ENCODE measurements around the gene TMEM121B. TPM values are rescaled to one million over a fixed set of nuclear protein-coding genes. Genes with fewer than 3 reads are reported as not detected.

Gene TMEM121B
- total RNA-seq, 2 donors from 2014 or later, result 0.07 TPM

DNA sequence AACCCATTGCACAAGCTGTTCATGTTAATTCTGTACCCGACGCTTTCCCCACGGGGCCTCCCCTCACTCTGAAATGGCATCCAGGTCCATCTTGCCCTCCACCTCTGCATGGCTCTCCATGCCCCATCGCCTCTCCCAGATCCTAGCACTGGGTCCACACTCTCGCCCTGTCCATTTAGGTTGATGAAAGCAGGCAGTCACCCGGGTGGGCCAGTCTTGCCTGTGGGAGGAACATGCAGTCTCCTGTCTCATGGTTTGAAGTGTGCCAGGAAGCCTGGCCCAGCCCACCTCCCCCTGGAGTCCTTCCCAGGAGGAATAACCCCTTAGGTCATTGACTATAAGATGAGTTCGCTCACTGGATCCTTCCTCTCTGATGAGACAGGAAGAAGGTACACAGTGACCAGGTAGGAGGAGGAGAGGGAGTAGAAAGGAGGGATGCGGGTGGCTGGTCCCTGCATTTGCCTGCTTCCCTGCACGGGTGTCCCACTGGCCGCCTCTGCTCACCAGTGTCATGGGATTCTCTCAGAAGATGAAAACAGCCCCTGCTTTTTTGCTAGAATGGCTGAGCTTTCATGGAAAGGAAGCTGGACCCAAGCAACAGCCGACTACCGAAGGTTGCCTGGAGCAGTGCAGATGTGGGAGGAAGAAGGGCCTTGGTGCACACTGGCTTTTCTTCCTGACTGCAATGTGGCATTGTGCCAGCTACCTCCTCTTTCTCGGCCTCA, 6.8 kb downstream of the TMEM121B start:
- H3K27me3 Mint-ChIP-seq (ENCODE audit: low read depth), result peaks cover 10% of the 10 kb centered on the region
- H3K4me1 Mint-ChIP-seq (ENCODE audit: low read depth), result peaks cover 59% of the 10 kb centered on the region
- no peak overlapping the region for H3K27ac Mint-ChIP-seq
- H3K4me3 Mint-ChIP-seq, result no peak overlapping the region
- DNase-seq (no peak), ATAC-seq (replicated peaks in 1 of 2) (no peak)
- H3K9me3 Mint-ChIP-seq, result no peaks in the 10 kb centered on the region
- no peaks in the 10 kb centered on the region for H3K36me3 Mint-ChIP-seq (ENCODE audit: insufficient read depth in 2 of 2)

DNA sequence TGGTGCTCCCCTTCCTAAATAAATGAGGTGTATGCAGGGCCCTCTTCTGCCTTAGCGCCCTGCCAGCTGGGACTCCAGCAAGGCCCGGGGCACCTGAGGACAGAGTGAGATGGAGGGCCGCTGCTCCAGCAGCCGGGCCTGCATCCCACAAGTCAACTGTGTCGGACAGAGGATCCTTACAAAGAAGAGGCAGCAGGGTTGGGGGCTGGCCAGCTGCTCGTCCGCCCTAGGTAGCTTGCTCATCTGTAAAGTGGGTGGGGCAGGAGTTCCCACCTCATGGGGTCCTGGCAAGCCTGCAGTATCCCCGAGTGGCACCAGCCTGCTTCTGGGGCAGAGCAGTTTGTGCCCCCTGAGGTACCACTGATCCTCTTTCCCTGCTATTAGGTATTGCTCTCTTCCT, 7.6 kb downstream of the TMEM121B start:
- no peaks in the 10 kb centered on the region for H3K36me3 Mint-ChIP-seq (ENCODE audit: insufficient read depth in 2 of 2)
- H3K4me3 Mint-ChIP-seq, result no peak overlapping the region
- peaks cover 3% of the 10 kb centered on the region for H3K27me3 Mint-ChIP-seq (ENCODE audit: low read depth)
- DNase-seq, result no peak
- H3K9me3 Mint-ChIP-seq, result no peaks in the 10 kb centered on the region
- H3K4me1 Mint-ChIP-seq (ENCODE audit: low read depth), result peaks cover 52% of the 10 kb centered on the region
- no peak overlapping the region for H3K27ac Mint-ChIP-seq
- ATAC-seq (replicated peaks in 1 of 2), result no peak

DNA sequence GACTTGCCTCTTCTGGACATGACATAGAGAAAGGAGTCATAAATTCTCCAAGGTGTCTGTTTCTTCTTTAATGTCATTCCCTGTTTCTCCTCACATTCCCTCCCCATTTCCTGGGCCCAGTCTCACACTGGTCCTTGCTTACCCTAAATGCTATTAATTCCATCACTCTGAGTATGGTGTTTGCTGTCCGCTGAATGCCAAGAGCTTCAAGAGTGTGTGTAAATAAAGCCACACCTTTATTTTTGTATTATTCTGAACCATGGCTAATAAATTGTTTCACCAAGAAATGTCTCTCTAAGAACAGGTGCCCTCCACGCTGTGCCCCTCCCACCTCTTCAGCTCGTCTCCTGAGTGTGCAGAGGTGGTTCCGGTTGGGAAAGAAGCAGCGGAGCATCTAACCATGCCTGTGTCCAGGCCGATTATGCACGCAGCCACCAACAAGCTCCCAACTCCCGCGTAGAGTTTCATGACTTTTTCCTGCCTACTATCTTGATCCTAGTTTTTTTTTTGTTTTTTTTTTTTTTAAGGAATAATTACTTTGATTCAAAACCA, 8.6 kb downstream of the TMEM121B start:
- H3K27me3 Mint-ChIP-seq (ENCODE audit: low read depth), result no peaks in the 10 kb centered on the region
- DNase-seq (no peak), ATAC-seq (replicated peaks in 1 of 2) (no peak)
- no peak overlapping the region for H3K27ac Mint-ChIP-seq
- no peak overlapping the region for H3K4me3 Mint-ChIP-seq
- peaks cover 46% of the 10 kb centered on the region for H3K4me1 Mint-ChIP-seq (ENCODE audit: low read depth)
- no peaks in the 10 kb centered on the region for H3K36me3 Mint-ChIP-seq (ENCODE audit: insufficient read depth in 2 of 2)
- H3K9me3 Mint-ChIP-seq, result no peaks in the 10 kb centered on the region

DNA sequence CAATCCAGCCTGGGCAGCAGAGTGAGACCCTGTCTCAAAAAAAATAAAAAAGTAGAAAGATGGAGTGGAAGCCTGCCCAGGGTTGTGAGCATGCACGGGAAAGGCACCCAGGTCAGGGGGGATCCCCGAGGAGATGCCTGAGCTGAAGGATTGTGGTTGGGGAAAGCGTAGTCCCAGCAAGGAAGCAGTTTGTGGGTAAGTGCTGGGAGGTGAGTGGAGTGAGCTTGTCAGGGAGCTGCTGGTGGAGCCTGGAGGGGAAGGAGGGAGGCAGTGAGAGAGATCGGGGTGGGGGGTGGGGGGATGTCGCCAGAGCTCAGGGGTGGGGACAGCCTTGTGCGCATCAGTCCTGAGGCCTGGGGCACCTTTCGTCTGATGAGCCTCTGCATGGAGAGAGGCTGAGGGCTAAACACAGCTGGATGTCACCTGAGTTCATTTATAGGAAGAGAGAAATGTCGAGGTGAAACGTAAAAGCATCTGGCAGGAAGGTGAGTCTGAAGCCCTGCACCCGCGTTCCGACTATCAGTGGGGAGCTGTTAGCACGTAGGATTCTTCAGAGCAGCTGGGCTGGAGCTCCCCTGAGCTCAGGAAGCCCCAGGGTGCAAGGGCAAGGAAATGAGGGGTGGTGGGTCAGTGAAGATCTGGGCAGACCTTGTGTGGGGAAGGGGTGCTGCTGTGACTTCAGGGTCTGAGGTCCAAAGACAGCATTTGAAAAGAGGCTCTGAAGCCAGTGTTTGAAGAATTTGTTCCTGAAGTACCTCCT, 10.2 kb downstream of the TMEM121B start:
- DNase-seq, result no peak
- Mint-ChIP-seq H3K27ac (no peak overlapping the region), H3K9me3 (no peaks in the 10 kb centered on the region), H3K36me3 (ENCODE audit: insufficient read depth in 2 of 2) (peaks cover 0 to 2% of the 10 kb centered on the region in 2 donors), H3K27me3 (ENCODE audit: low read depth) (no peaks in the 10 kb centered on the region), H3K4me3 (no peak overlapping the region), H3K4me1 (ENCODE audit: low read depth) (peaks cover 46% of the 10 kb centered on the region)
- ATAC-seq (replicated peaks in 1 of 2), result no peak

DNA sequence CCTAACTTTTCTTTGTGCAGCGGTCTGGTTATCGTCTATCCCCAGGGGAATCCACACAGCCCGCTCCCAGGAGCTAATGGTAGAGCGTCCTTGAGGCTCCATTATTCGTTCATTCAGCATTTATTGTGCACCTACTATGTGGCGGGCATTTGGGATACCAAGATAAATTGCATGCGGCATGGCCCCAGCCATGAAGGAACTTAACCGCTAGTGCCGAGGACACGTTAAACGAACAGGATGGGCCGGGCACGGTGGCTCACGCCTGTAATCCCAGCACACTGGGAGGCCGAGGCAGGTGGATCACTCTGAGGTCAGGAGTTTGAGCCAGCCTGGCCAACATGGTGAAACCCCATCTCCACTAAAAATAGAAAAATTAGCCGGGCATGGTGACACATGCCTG, 11.2 kb downstream of the TMEM121B start:
- ATAC-seq (replicated peaks in 1 of 2), result no peak
- H3K36me3 Mint-ChIP-seq (ENCODE audit: insufficient read depth in 2 of 2), result peaks cover 0 to 2% of the 10 kb centered on the region in 2 donors
- H3K4me3 Mint-ChIP-seq, result no peak overlapping the region

DNA sequence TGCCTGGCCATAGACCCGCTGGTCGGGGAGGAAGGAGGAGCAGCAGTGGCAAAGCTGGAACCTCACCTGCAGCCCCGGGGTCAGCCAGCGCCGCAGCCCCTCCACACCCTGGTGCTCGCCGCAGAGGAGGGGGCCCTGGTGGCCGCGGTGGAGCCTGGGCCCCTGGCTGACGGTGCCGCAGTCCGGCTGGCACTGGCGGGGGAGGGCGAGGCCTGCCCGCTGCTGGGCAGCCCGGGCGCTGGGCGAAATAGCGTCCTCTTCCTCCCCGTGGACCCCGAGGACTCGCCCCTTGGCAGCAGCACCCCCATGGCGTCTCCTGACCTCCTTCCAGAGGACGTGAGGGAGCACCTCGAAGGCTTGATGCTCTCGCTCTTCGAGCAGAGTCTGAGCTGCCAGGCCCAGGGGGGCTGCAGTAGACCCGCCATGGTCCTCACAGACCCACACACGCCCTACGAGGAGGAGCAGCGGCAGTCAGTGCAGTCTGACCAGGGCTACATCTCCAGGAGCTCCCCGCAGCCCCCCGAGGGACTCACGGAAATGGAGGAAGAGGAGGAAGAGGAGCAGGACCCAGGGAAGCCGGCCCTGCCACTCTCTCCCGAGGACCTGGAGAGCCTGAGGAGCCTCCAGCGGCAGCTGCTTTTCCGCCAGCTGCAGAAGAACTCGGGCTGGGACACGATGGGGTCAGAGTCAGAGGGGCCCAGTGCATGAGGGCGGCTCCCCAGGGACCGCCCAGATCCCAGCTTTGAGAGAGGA, 11.9 kb downstream of the TMEM121B start:
- Mint-ChIP-seq H3K9me3 (no peaks in the 10 kb centered on the region), H3K4me3 (no peak overlapping the region), H3K27ac (no peak overlapping the region), H3K27me3 (ENCODE audit: low read depth) (no peaks in the 10 kb centered on the region), H3K4me1 (ENCODE audit: low read depth) (peaks cover 35% of the 10 kb centered on the region), H3K36me3 (ENCODE audit: insufficient read depth in 2 of 2) (peaks cover 0 to 2% of the 10 kb centered on the region in 2 donors)
- ATAC-seq (replicated peaks in 1 of 2) (no peak), DNase-seq (no peak)

More for the DNA sequence above, 11.2 kb downstream of the TMEM121B start:
- Mint-ChIP-seq H3K27ac (no peak overlapping the region), H3K9me3 (no peaks in the 10 kb centered on the region), H3K4me1 (ENCODE audit: low read depth) (peaks cover 42% of the 10 kb centered on the region), H3K27me3 (ENCODE audit: low read depth) (no peaks in the 10 kb centered on the region)
- no peak for DNase-seq

DNA sequence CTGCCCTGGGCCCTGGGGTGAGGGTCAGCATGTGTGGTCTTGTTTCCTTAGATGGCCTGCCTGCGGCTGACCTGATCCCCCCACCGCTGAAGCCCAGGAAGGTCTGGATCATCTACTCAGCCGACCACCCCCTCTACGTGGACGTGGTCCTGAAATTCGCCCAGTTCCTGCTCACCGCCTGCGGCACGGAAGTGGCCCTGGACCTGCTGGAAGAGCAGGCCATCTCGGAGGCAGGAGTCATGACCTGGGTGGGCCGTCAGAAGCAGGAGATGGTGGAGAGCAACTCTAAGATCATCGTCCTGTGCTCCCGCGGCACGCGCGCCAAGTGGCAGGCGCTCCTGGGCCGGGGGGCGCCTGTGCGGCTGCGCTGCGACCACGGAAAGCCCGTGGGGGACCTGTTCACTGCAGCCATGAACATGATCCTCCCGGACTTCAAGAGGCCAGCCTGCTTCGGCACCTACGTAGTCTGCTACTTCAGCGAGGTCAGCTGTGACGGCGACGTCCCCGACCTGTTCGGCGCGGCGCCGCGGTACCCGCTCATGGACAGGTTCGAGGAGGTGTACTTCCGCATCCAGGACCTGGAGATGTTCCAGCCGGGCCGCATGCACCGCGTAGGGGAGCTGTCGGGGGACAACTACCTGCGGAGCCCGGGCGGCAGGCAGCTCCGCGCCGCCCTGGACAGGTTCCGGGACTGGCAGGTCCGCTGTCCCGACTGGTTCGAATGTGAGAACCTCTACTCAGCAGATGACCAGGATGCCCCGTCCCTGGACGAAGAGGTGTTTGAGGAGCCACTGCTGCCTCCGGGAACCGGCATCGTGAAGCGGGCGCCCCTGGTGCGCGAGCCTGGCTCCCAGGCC, 12.7 kb downstream of the TMEM121B start:
- Mint-ChIP-seq H3K27me3 (ENCODE audit: low read depth) (no peaks in the 10 kb centered on the region), H3K4me1 (ENCODE audit: low read depth) (peaks cover 30% of the 10 kb centered on the region), H3K36me3 (ENCODE audit: insufficient read depth in 2 of 2) (peaks cover 0 to 2% of the 10 kb centered on the region in 2 donors), H3K4me3 (no peak overlapping the region), H3K27ac (no peak overlapping the region), H3K9me3 (no peaks in the 10 kb centered on the region)
- ATAC-seq (replicated peaks in 1 of 2) (no peak), DNase-seq (no peak)

DNA sequence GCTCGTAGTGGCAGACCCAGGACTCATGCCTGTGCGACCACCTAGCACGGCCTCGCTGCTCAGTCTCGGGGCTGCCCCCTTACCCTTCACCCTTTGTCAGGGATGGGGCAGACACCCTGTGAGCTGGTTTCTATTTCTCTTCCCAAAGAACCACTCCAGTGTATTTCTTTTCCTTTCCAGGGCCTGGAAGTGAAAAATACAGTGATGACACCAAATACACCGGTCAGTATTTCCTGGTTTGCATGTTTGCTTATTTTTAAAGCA, 13.7 kb downstream of the TMEM121B start:
- Mint-ChIP-seq H3K9me3 (no peaks in the 10 kb centered on the region), H3K27ac (no peak overlapping the region)
- peak in 1 of 2 donors; percentile 19 for ATAC-seq (replicated peaks in 1 of 2)

DNA sequence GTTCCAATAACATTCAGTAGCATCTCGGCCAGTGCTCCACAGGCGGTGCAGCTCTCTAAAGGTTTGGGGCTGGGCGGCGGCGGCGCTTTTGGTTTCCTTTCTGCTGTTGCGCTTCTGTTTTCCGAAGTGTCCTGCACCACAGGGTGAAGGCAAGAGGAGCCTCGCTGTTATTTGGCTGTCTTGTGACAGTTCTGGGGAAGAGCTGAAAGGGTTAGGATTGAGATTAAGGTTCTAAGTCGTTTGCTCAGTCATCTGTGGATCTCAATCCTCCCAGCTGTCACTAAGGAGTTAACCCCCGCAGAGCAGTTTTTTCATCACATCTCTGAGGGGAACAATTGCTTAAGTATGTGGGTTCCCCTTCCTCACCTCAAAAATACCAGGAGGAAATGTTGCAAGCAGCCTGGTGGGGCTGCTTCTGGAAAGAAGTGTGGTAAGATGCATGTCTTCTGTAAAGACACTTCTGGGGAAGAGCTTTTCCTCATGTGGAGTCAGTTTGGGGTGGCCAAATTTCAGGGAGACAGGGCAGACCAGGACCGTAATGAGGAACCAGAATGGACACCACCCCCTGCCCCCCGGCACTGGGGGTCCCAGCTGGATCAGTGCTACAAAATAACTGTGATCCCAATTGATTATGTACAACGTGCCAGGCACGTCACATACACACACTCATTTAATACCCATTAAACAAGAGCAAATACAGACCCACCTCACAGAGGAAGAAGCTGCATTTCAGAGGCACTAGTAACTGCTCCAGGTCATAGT, 14.2 kb downstream of the TMEM121B start:
- peaks cover 6 to 7% of the 10 kb centered on the region in 2 donors for H3K36me3 Mint-ChIP-seq (ENCODE audit: insufficient read depth in 2 of 2)
- H3K9me3 Mint-ChIP-seq, result no peaks in the 10 kb centered on the region
- peak overlapping the region; percentile 65 to 77 for H3K4me3 Mint-ChIP-seq
- peak overlapping the region; percentile 76 for H3K27ac Mint-ChIP-seq
- H3K27me3 Mint-ChIP-seq (ENCODE audit: low read depth), result no peaks in the 10 kb centered on the region
- DNase-seq (peak in 1 of 2 donors; percentile 28), ATAC-seq (replicated peaks in 1 of 2) (peak; percentile 61 to 71)
- peaks cover 41% of the 10 kb centered on the region for H3K4me1 Mint-ChIP-seq (ENCODE audit: low read depth)

More for the DNA sequence above, 13.7 kb downstream of the TMEM121B start:
- peak overlapping the region in 1 of 2 donors; percentile 77 for H3K4me3 Mint-ChIP-seq
- H3K36me3 Mint-ChIP-seq (ENCODE audit: insufficient read depth in 2 of 2), result peaks cover 2 to 4% of the 10 kb centered on the region in 2 donors
- H3K4me1 Mint-ChIP-seq (ENCODE audit: low read depth), result peaks cover 35% of the 10 kb centered on the region
- no peak for DNase-seq
- no peaks in the 10 kb centered on the region for H3K27me3 Mint-ChIP-seq (ENCODE audit: low read depth)

DNA sequence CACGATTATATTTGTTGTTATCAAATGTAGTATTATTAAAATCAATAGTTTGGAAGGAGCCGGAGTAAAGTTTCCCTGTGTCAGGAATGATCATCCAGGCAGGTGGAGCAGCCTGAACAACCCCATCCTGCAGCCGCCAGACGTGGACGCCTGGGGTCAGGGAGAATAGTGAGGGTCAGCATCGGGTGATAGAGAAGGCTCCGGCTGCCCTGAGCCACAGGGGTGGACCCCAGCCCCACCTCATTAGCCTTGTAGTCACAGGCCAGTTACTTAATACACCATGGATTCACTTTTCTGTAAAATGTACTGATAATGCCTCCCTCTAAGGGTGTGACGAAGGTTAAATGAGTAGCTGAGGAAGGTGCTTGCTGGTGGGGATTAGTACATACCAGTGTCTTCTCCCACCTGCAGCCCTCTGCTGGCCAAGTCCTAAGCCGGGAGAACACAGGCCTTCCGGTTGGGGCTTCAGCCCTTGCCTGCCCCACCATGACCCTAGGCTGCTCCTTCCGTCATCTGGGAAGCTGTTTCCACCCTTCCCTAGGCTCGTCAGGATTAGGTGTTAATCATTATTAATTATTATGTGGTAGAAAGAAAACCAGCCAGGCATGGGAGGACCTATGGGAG, 14.9 kb downstream of the TMEM121B start:
- Mint-ChIP-seq H3K4me3 (peak overlapping the region; percentile 65 to 77), H3K4me1 (ENCODE audit: low read depth) (peaks cover 46% of the 10 kb centered on the region), H3K9me3 (no peaks in the 10 kb centered on the region), H3K27me3 (ENCODE audit: low read depth) (no peaks in the 10 kb centered on the region), H3K27ac (peak overlapping the region; percentile 79), H3K36me3 (ENCODE audit: insufficient read depth in 2 of 2) (peaks cover 12% of the 10 kb centered on the region in 2 donors)
- ATAC-seq (replicated peaks in 1 of 2) (peak; percentile 28 to 49), DNase-seq (no peak)

DNA sequence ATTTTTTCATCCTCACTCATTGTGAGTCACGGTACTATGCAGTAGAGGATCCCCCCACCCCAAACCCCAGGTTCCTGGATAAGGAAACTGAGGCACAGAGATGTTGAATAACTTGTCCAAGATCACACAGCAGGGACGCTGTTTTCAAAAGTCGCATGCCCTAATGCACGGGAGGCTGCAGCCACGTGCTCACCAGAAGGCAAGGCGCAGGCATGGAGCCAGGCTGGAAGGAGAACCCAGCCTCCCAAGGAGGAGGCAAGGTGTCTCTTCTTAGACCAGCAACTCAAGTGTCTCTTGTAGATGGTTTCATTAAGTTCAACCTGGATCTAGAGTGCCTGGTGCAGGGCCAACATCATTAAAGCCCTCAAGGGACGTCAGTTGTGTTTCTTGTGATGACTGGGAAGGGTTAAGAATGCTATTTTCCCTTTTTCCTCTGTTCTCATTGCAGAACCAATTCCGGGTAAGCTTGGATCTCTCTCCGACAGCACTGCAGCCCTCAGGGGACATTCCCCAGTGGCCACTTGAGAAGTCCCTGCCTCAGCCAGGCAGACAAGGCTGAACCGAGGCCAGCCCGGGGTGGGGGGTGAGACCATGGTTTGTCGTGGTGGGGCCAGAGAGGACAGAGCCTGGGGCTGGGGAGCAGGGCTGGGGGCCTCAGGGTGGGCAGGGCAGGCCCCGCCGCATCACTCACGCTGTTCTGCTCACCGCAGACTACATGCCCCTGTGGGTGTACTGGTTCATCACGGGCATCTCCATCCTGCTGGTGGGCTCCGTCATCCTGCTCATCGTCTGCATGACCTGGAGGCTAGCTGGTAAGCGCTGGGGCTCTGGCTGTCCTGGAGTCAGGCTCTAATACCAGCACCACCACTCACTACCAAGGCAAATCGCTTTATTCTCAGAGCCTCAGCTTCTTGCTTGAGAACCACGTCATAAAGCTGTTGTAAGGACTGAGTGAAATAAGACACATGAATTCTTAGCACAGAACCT, 15.7 kb downstream of the TMEM121B start:
- Mint-ChIP-seq H3K9me3 (no peaks in the 10 kb centered on the region), H3K36me3 (ENCODE audit: insufficient read depth in 2 of 2) (peaks cover 16 to 18% of the 10 kb centered on the region in 2 donors), H3K4me3 (peak overlapping the region in 1 of 2 donors; percentile 41), H3K27me3 (ENCODE audit: low read depth) (no peaks in the 10 kb centered on the region), H3K27ac (peak overlapping the region; percentile 79), H3K4me1 (ENCODE audit: low read depth) (peaks cover 50% of the 10 kb centered on the region)
- DNase-seq, result no peak
- no peak for ATAC-seq (replicated peaks in 1 of 2)

All from activated T-cell treated with anti-CD3 and anti-CD28 coated beads, Interleukin-2, amount 50 U/mL, for 72 hours (primary cell).